NCI-H748 treated with DMSO at 0.1 percent for 48 hours (cell line): ENCODE measurements around the gene XPC.

Source experiments
- DNase-seq: peaks from one replicate; lab custom pipeline; 2025; lab: John Stamatoyannopoulos, UW

The XPC gene

DNA sequence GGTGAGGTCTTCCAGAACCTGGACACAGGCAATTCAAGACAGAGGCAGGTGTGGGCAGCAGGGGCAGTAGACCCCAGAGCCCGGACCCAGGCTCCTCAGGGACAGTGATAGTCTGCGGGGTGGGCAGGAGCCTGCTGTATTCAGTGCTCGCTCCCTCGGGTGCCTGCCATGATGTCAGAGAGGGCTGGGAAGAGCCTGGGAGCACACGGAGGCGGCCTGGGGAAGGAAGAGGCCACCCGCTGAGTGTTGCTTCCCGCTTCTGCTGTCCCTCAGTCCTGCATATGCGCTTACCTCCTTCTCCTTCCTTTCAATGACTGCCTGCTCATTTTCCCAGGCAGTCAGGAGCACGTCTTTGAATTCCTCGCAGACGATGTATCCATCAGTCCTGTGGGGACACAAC, 30.8 kb downstream of the XPC start:
- no peak for DNase-seq

DNA sequence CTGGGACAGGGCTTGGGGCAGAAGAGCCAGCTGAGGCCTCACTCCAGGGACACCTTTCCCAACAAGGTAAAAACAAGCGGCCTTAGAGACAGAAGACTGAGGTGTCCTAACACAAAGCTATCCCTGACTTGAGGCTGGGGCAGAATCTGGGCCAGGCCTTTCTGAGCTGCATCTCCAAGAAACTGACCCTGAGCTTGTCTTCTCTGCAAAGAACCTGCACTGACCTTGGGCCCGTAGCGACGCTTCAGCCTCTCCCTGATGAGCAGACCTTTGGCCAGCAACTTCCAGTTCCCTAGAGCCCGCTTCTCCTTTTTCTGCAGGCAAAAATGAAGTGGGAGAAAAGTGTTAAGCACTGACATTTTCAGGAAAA, 31.4 kb downstream of the XPC start:
- DNase-seq, result no peak

DNA sequence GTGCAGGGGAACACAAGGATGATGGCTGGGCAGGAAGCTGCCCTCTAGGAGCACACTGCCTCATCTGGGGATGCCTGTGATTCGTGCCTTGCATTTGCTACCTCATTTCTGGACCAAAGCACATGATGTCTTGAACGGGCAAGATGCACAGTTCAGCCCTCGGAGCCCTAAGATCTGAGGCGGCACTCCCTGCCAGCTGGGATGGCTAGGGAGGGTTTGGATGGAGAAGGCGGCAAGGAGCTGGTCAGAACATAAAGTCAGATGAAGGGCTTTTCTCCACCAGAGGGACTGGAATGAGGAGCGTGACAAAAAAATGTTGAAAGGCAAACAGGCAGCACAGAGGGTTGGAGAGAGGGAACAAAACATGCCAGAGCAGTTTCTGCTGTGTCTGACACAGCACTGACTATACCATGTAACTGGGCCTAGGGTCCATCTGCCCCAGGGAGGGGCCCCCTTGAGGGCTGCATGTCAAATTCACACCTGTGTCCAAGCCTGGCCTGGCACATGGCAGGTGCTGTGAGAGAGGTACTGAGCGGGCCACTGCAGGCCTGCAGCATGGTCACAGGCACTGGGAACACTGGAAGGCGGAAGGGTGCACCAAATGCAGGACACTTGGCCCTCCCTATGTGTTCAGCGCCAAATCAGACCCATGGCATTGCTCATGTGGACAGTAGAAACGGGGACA, 31.9 kb downstream of the XPC start:
- DNase-seq, result no peak

DNA sequence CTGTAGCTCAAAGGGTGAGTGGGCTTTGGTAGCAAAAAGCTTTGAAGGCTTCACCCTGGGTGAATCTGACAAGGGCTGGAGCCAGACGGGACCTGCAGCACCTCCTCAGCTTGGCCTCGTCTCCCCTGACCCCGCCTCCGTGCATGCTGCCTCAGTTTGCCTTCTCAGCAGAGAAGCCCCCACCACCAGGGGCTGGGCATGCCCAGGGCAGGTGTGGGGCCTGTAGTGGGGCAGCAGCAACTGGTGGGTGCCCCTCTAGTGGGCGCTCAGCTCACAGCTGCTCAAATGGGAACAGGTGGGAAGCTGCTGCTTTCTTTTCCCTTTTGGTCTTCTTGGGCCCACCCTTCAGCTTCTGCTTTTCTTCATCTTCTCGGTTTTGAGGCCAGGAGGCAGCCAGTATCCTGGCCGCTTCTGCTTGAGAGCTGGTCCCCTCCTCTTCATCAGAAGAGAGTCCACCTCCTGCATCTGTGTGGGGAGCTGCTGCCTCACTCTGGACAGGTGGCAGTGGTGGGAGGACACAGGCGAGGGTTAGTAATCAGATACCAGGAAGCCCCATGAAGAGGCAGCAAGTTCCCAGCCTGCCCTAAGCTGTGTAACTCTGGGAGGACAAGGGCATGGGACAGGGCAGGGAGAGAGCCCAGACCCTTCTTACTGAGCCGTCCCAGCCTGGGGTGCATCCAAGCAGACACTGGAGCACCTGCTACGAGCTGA, 32.6 kb downstream of the XPC start:
- no peak for DNase-seq

DNA sequence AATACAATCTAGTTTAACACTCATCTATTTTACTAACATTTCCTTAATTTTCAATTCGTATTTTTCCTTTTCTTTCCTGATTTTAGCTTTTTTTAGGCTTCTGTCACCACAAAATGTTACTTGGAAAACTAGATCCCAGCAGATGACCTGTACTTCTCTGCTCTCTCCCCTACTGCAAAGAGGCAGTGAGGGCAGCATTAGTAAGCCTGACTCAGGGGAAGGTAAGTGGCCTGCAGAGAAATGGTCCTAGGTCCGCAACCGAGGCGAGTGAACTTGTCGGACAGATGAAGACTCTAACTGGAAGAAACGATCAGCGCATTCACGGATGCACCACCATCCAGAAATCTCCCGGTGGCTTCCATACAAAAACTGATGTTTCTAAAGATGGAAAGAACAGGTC, 33.2 kb downstream of the XPC start:
- no peak for DNase-seq

DNA sequence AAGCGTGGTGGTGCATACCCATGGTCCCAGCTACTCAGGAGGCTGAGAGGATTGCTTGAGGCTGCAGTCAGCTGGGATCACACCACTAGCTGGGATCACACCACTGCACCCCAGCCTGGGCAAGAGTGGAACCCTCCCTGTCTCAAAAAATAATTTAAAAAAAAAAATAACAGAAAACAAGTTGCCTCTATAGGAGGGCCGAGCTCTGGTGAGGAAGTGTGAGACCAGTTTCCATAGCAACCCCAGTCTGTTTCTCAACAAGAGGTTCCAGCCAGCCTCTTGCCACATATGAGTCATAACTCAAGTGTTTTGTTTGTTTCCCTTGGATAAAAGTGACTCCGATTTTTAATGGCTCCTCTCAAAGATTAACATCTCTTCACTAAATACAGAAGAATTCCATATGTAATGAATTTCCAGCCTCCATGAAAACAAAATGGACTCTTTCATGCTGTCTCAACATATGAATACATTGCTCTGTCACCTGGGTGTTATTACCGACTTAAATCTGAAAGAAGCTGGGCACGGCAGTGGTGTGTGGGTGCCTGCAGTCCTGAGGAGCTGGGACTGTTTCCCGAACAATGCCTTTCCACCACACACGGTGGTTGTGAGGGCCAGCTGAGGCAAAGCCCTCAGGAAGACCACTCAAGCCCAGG, 33.9 kb downstream of the XPC start:
- DNase-seq, result peak; percentile 60

DNA sequence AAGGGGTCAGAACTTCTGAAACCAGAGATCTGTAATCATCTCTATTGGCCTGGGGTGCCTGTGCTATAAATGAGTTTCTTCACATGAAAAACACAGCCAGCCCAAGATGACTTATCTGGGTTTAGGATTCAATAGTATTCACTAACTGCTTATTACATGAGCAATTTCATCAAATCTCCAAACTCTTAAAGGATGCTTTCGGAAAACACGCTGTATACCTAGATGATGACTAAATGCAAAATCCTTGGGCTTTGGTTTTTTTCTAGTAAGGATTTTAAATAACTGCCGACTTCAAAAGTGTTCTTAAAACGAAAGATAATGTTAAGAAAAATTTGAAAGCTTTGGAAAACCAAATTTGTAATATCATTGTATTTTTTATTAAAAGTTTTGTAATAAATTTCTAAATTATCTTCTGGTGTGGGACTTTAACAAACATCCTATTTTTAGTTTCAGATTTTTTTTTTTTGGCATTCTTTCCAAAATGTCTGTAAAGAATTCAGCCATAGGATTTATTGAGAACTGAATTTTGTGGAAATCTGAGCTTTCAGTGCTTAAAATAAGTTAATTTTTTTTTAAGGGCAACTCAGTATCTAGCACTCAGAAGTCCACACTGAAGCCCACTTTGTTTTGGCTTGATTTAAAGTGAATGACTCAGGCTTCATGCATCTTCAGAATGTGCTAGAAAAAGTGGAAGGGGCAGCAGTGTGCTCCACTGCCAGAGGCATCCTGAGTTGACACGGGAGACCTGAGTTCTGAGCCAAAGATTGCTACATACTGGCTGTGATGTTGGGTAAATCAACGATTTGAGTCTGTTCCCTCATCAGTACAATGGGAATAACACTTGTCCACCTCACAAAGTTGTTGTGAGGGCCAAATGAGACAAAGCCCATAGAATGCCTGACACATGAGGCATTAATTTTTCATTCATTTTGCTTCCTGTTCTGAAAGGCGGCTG, 34.9 kb downstream of the XPC start:
- no peak for DNase-seq

DNA sequence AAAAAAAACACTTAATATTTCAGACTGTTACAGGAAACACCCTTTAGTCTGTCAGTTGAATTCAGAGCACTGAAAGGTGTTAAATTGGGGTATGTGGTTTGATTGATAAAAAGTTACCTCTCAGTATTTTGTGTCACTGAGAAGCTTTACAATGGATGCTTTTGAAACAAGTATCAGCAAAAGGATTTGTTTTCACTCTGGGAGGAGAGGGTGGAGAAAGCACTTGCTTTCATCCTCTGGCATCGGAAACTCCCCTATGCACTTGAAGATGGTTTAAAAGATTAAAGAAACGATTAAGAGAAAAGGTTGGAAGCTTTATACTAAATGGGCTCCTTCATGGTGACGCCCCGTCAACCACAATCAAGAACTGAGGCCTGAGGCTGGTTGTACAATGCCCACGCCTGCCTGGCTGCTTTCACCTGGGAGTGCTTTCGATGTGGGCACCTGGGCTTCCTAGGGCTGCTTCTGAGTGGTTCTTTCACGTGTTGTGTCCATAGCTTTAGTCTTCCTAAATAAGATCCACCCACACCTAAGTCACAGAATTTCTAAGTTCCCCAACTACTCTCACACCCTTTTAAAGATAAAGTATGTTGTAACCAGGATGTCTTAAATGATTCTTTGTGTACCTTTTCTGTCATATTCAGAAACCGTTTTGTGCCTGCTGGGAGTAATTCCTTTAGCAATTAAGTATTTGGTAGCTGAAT, 35.7 kb downstream of the XPC start:
- DNase-seq, result no peak

DNA sequence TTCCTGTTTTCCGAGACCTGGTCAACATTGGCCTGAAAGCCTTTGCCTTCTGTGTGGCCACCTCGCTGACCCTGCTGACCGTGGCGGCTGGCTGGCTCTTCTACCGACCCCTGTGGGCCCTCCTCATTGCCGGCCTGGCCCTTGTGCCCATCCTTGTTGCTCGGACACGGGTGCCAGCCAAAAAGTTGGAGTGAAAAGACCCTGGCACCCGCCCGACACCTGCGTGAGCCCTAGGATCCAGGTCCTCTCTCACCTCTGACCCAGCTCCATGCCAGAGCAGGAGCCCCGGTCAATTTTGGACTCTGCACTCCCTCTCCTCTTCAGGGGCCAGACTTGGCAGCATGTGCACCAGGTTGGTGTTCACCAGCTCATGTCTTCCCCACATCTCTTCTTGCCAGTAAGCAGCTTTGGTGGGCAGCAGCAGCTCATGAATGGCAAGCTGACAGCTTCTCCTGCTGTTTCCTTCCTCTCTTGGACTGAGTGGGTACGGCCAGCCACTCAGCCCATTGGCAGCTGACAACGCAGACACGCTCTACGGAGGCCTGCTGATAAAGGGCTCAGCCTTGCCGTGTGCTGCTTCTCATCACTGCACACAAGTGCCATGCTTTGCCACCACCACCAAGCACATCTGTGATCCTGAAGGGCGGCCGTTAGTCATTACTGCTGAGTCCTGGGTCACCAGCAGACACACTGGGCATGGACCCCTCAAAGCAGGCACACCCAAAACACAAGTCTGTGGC, 36.6 kb downstream of the XPC start:
- no peak for DNase-seq

DNA sequence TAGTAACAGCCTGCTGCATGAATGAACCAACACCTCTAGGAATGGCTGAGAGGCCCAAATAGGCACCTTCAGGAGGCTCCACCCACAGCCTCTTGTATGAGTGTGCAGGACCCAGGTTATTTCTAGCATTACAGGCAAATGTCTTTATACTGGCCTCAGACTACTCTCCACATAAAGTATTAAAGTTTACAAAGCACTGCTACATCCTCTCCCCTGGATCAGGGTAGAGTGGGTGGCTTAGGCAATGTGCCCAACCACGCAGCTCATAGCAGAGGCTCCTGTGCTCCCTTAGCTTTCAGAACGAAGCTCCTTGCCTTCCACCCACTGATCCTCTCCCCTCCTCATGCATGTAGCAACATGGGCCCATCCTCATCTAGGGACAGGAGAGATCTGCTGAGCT, 37.3 kb downstream of the XPC start:
- no peak for DNase-seq

DNA sequence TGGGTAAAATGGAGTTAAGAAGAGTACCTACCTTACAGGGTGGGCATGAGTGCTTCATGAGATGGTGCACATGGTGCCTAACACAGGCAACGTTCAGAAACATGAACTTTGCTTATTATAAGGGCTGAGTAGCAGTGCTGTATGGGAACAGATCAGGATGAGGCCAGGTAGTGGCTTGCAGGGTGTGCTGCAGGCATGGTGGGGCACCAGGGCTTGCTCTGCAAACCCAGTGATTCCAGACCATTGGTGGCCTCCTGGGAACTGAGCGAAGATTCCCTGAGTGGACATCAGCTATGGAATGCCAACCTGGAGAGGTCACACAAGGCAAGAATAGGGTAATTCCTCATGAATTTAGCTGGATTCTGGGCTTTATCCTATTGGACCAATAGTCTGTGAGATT, 37.7 kb downstream of the XPC start:
- no peak for DNase-seq

DNA sequence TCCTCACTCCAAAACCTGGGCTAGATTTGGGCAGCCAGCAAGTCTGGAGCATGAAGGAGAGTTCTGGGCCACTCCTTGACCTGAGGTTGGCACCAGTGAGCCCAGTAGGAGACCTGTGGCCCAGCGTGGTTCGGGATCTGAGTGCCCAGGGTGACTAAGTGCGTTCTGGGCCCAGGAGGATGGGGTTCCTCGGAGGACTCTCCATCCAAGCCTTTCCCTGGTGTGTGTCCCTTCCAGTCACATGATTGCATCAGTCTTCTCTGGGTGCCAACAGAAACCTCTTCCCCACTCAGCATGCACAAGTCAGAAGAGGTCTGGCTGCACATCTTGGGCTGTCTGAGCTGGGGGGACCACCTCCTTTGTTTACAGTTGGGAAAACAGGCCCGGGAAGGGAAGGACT, 38.6 kb downstream of the XPC start:
- DNase-seq, result no peak

DNA sequence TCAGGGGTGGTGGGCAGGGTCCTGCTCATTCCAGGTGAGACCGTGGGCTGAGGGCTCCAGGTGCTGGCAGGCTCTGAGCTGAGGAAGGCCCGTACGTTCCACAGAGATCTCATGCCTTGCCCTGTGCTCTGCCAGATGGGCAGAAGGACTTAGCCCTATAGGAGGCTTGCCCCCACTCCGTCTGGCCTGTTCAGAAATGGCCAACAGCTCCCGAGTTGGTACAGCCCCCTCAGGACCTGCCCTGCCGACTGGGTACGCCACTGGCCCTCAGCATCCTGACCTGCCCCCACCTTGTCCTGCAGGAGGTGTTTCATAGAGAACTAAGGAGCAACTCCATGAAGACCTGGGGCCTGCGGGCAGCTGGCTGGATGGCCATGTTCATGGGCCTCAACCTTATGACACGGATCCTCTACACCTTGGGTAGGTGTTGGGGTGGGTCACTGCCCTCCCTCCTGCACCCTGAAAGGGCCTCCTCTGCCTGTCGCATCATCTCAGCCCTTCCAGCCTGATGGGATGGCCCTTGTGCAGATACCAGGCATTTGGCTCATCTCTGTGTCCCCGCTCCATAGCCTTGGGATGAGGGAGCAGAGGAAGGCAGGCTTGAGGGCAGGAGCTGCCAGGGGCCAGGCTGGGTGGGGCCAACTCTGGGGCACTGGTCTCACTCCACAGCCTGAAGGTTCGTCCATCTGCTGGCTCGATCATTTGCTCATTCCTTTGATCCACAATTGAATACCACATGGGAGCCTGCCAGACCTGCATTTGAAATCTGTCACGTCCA, 39.3 kb downstream of the XPC start:
- no peak for DNase-seq

DNA sequence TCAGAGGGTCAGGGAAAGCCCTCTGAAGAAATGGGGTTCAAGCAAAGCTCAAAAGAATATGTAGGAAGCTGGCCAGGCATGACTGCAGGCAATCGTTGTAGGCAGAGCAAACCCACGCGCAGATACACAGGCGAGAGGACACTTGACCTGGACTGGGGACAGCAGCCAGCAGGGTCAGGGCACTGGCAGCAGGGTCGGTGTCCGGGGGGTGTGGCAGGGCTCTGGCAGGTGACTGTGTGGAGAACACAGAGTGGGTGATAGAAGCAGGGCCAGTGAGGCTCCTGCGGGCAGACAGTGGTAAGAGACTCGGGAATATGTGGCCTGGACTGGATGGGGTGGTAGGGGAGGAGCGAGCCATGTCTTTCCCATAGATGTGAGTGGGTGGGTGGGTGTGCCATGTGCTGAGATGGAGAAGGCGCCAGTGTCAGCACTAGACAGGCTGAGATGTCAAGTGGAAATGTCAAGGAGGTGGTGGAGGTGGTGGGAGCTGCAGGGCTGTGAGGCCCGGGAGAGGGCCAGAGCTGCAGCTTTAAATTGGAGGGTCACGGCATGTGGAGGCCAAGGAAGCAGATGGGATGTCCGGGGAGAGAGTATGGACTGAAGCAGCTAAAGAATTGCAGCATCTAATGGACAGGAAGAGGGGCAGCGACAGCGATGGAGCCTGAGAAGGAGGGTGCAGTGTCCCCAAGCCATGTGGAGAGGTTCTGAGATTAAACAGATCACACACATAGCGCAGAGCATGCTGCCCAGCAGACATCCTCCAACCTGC, 40.1 kb downstream of the XPC start:
- DNase-seq, result no peak

DNA sequence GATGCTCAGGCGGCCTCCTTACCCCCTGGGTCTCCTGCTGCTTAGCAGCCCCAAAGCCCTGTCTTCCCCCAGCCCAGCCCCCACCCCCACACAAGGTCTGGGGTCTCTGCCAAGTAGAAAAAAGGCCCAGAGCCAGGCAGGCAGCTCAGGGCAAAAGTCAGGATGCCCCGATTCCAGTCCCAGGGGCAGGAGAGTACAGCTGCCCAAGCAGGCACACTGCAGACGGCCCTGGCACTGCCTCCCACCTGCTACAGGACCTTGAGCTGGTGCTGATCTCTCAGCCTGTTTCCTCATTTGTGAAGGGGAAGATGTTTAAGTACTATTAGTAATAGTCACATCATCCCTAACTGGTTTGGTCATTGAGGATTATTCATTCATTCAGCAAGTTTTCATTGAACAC, 41.0 kb downstream of the XPC start:
- no peak for DNase-seq

DNA sequence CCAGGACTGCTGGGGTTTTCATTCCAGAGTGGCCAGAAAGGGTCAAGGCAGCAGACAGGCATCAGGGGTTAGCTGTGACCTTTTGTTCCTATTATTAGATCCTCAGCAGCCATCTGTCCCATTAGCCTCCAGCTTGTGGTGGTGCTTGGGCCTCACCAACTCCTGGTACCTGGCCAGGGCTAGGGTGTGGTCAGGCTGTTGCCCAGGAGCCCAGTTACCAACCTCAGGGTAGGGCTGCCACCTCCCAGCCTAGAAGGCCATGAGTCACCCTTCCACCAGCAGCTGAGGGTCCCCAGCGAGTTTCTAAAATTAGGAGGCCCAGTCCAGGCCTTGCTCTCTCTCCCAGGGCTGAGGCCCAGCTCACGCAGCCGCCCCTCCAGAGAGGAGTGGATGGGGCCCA, 41.4 kb downstream of the XPC start:
- no peak for DNase-seq

DNA sequence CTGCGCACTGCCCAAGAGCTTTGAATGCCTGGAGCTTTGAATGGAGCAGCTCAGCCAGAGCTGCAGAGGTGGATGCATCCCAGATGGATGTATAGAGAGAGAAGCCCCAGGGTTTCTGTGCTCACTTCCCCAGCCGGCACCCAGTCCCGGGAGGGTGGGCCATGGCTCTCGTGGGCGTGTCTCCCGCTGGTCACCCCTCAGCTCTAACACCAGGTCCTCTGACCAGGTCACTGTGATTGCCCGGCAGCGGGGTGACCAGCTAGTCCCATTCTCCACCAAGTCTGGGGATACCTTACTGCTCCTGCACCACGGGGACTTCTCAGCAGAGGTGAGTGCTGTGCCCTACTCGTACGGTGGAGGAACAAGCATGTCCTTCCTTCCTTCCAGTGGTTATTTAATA, 42.8 kb downstream of the XPC start:
- DNase-seq, result no peak

DNA sequence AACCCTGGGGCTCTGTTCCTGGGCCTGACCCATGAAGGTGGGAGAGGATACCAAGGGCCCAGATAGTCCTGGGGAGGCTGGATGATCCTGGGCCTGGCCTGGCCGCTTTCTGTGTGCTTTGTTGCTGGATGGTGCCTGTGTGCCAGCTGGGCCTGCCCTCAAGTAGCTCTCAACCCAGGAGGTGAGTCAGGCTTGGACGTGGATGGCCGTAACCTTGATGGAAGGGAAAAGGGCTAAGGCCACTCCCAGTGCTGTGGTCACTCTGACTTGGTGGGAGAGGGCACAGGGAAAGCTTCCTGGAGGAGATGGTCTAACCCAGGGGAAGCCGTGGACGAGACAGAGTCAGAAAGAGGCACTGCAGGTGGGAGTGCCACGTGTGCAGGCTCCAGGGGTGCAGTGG, 44.1 kb downstream of the XPC start:
- no peak for DNase-seq

DNA sequence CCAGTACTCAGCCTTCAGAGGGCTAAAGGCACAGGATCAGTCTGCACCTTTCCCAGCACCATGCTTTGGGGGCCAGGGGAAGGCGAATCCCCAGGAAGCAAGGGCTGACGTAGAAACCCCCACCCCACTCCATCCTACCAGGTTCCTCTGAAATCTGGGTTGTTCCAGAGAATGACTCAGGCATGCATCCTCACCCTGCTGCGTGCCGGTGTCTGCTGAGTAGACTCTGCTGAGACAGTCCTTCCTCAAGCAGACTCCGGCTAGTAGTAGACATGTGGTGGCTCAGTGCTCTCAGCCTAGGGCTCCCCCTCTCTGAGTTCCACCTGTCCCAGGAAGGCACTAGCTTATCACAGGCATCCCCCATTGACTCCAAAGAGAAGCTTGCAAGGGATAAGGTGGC, 44.5 kb downstream of the XPC start:
- DNase-seq, result no peak
